GM20000 (cell line): ENCODE data around the gene RNF223.
"Not testable (repeated sequence)": the region's sequence is repeated elsewhere in the genome, so short reads cannot be mapped to it uniquely, and the experiment has no call there.

Source experiments
- DNase-seq: peaks from one replicate; pipeline ENCODE4 v3.0.0; 2012; ENCODE audit warnings: low spot score
- CTCF ChIP-seq: IDR thresholded peaks from 2 replicates; pipeline ENCODE4 v1.5.1; 2012; ENCODE audit warnings: mild to moderate bottlenecking, control low read depth; ENCODE audit errors: extremely low read depth, missing control alignments

Gene RNF223

GRCh38 chr1:1106510-1107221 lies 32.6 kb upstream of the RNF223 start:
- TF ChIP-seq CTCF: no peak
- DNase-seq: no peak

GRCh38 chr1:1104152-1104551 lies 30.0 kb upstream of the RNF223 start:
- not testable (repeated sequence) for DNase-seq

GRCh38 chr1:1101503-1101902 lies 27.4 kb upstream of the RNF223 start:
- TF ChIP-seq CTCF: no peak
- no peak for DNase-seq

- no peak for DNase-seq
- no peak for TF ChIP-seq CTCF
Observed at GRCh38 chr1:1100296-1100695, 26.2 kb upstream of the RNF223 start.

- DNase-seq: no peak
- TF ChIP-seq CTCF: no peak
Observed at GRCh38 chr1:1099506-1100183, 25.5 kb upstream of the RNF223 start.

- DNase-seq: no peak
- no peak for TF ChIP-seq CTCF
Observed at GRCh38 chr1:1098681-1099421, 24.7 kb upstream of the RNF223 start.

- not testable (repeated sequence) for DNase-seq
Observed at GRCh38 chr1:1096136-1096535, 22.0 kb upstream of the RNF223 start.

GRCh38 chr1:1094981-1095380 lies 20.9 kb upstream of the RNF223 start:
- DNase-seq: no peak
- no peak for TF ChIP-seq CTCF
